K562 (cell line): ENCODE data around the gene ZFTA. TPM values are rescaled to one million over a fixed set of nuclear protein-coding genes. Genes with fewer than 3 reads are reported as not detected.

Experiments used
- ATAC-seq: fragments of 200-7000 bp; cut with Tn5 transposase; 3 replicates; pipeline ENCODE4 v1.9.1; 2020; ENCODE audit warnings: moderate library complexity
- BruUV-seq: library from RNA; stranded (reverse); fragments of 400-500 nt; replicated peaks from 2 replicates; lab custom pipeline; 2021; lab: Mats Ljungman, UMichigan
- CTCF ChIA-PET: fragments of 300-600 bp; formaldehyde crosslinking; extraction: SDS; loops from one replicate; lab custom pipeline; 2021; ENCODE audit warnings: low intra/inter-chr PET ratio; lab: Yijun Ruan, JAX
- POLR2A ChIA-PET: fragments of 300-600, 350-650 bp; sonication (Branson Sonifier 250); formaldehyde crosslinking; extraction: SDS; loops from one replicate; lab custom pipeline; 2021; ENCODE audit warnings: antibody characterized with exemption, inconsistent platforms; lab: Yijun Ruan, JAX
- DNase-seq, 4 experiments: peaks; one replicate each; pipeline versions ENCODE4 v3.0.0 to v3.0.0-alpha.2; 2011 to 2018; ENCODE audit warnings: low spot score in 3 of 4, mixed read lengths in 3 of 4; ENCODE audit errors: extremely low read depth in 1 of 4
- FAIRE-seq: peaks from 2 replicates; lab custom pipeline; 2011; peaks lifted over from hg19 to GRCh38; lab: Jason Lieb, UNC
- H2AFZ ChIP-seq: 2 replicates; pipeline ENCODE4 v1.6.0; 2011; ENCODE audit warnings: low read depth, low read length, control low read depth, inconsistent platforms
- H3K27ac ChIP-seq: fragments of 200-600 bp; 3 replicates; pipeline ENCODE4 v1.8.0; 2011; ENCODE audit warnings: low read depth, mild to moderate bottlenecking, control low read depth, inconsistent platforms, low read length, moderate library complexity, mixed read lengths; ENCODE audit errors: extremely low read depth
- H3K27me3 ChIP-seq, 2 experiments: fragments of 300-600 bp in 1 of 2; 2 replicates in 1 of 2; 3 replicates in 1 of 2; pipeline versions ENCODE4 v1.6.0 to v1.8.0; 2011; ENCODE audit warnings: inconsistent platforms in 2 of 2, low read length in 2 of 2, mild to moderate bottlenecking in 1 of 2, mixed read lengths in 1 of 2, moderate library complexity in 1 of 2; ENCODE audit not compliant: control insufficient read depth in 2 of 2, insufficient read depth in 2 of 2
- H3K36me3 ChIP-seq: fragments of 300-600 bp; 3 replicates; pipeline ENCODE4 v1.8.0; 2011; ENCODE audit warnings: mild to moderate bottlenecking, low read length, inconsistent platforms; ENCODE audit not compliant: control insufficient read depth, insufficient read depth
- H3K4me1 ChIP-seq, 2 experiments: fragments of 200-600 bp in 1 of 2; replicated peaks in 1 of 2; 2 replicates in 1 of 2; 3 replicates in 1 of 2; pipeline versions ENCODE4 v1.5.1 to v1.8.0; 2011; ENCODE audit warnings: inconsistent platforms in 2 of 2, low read length in 2 of 2, mild to moderate bottlenecking in 1 of 2, mixed read lengths in 1 of 2, moderate library complexity in 1 of 2; ENCODE audit not compliant: control insufficient read depth in 2 of 2, insufficient read depth in 2 of 2
- H3K4me2 ChIP-seq: 2 replicates; pipeline ENCODE4 v1.6.1; 2011; ENCODE audit warnings: low read length, control low read depth, inconsistent platforms, mixed read lengths; ENCODE audit not compliant: insufficient read depth
- H3K4me3 ChIP-seq: fragments of 200-600 bp; sonication (generic), shearing (Covaris generic); 2 replicates; pipeline ENCODE4 v1.5.1; 2016; ENCODE audit warnings: control low read depth, inconsistent platforms
- H3K79me2 ChIP-seq: fragments of 200-600 bp; 3 replicates; pipeline ENCODE4 v1.8.0; 2011; ENCODE audit warnings: low read length, inconsistent platforms; ENCODE audit not compliant: control insufficient read depth, insufficient read depth
- H3K9ac ChIP-seq, 2 experiments: 2 replicates each; pipeline versions ENCODE4 v1.6.0 to v1.6.1; 2011; ENCODE audit warnings: low read depth in 2 of 2, low read length in 2 of 2, control low read depth in 1 of 2, inconsistent platforms in 1 of 2, mild to moderate bottlenecking in 1 of 2, mixed read lengths in 1 of 2; ENCODE audit not compliant: insufficient read depth in 1 of 2
- H3K9me1 ChIP-seq: one replicate; pipeline ENCODE4 v1.6.0; 2011; ENCODE audit warnings: inconsistent platforms, mild to moderate bottlenecking, low read length, moderate library complexity; ENCODE audit not compliant: control insufficient read depth, insufficient read depth
- H3K9me3 ChIP-seq: replicated peaks from 2 replicates; pipeline ENCODE4 v1.5.1; 2011; ENCODE audit warnings: low read depth, low read length, inconsistent platforms; ENCODE audit not compliant: control insufficient read depth, insufficient read depth
- H4K20me1 ChIP-seq: replicated peaks from 2 replicates; pipeline ENCODE4 v1.6.1; 2011; ENCODE audit warnings: low read length, inconsistent platforms, mixed read lengths; ENCODE audit not compliant: control insufficient read depth, insufficient read depth
- CREB1 ChIP-seq, 2 experiments: sonication (generic) in 1 of 2; formaldehyde crosslinking in 1 of 2; IDR thresholded peaks; 2 replicates each; pipeline versions ENCODE4 v1.6.1 to v1.8.0; 2012 to 2022; ENCODE audit warnings: inconsistent platforms in 1 of 2, mild to moderate bottlenecking in 1 of 2, missing genetic modification reagents in 1 of 2, moderate library complexity in 1 of 2
- E2F8 ChIP-seq: fragments of 450-650 bp; IDR thresholded peaks from 2 replicates; pipeline ENCODE4 v1.7.1; 2018; ENCODE audit warnings: mild to moderate bottlenecking, low read depth; ENCODE audit not compliant: partially characterized antibody
- EZH2 ChIP-seq: IDR thresholded peaks from 2 replicates; pipeline ENCODE4 v1.6.1; 2012; ENCODE audit warnings: low read depth, mild to moderate bottlenecking, inconsistent platforms, low read length, borderline replicate concordance
- KLF1 ChIP-seq: fragments of 450-650 bp; IDR thresholded peaks from 2 replicates; pipeline ENCODE4 v1.6.1; 2016; ENCODE audit warnings: missing genetic modification characterization, missing compliant biosample characterization
- KLF16 ChIP-seq: IDR thresholded peaks from 2 replicates; pipeline ENCODE4 v1.6.1; 2016; ENCODE audit warnings: antibody characterized with exemption
- MEIS2 ChIP-seq: fragments of 450-650 bp; IDR thresholded peaks from 2 replicates; pipeline ENCODE4 v1.6.1; 2014; ENCODE audit warnings: mild to moderate bottlenecking; ENCODE audit not compliant: partially characterized antibody
- POLR3A ChIP-seq: IDR thresholded peaks from 2 replicates; pipeline ENCODE4 v1.6.1; 2011; ENCODE audit warnings: borderline replicate concordance, mild to moderate bottlenecking, moderate library complexity; ENCODE audit not compliant: insufficient read length, insufficient read depth; ENCODE audit errors: extremely low read depth
- RAD21 ChIP-seq, 2 experiments: fragments of 250-450 bp in 1 of 2; fragments of 450-650 bp in 1 of 2; sonication (Bioruptor Pico) in 1 of 2; formaldehyde crosslinking in 1 of 2; IDR thresholded peaks in 1 of 2; conservative IDR thresholded peaks in 1 of 2; 2 replicates each; pipeline versions ENCODE4 v1.4.0 to v1.8.0; 2020 to 2022; ENCODE audit warnings: mild to moderate bottlenecking in 2 of 2, moderate library complexity in 1 of 2
- RBFOX2 ChIP-seq: fragments of 200-400 bp; formaldehyde crosslinking; IDR thresholded peaks from 2 replicates; pipeline ENCODE4 v1.6.1; 2017; ENCODE audit warnings: low read depth, mild to moderate bottlenecking, low read length, moderate library complexity
- SMARCA5 ChIP-seq: fragments of 450-650 bp; IDR thresholded peaks from 2 replicates; pipeline ENCODE4 v1.6.1; 2016
- ZFP36 ChIP-seq: fragments of 150-350 bp; IDR thresholded peaks from 2 replicates; pipeline ENCODE4 v1.6.1; 2018; ENCODE audit warnings: low read length, low read depth; ENCODE audit not compliant: partially characterized antibody
- WGBS: fragments of 100-300 bp; shearing (Covaris generic); methylation state at CpG from one replicate; pipeline ENCODE4 v1.1.6; 2016; ENCODE audit warnings: low coverage, mixed read lengths; ENCODE audit not compliant: insufficient coverage; ENCODE audit errors: missing lambda C conversion rate; 5-methylcytosine and 5-hydroxymethylcytosine counted together
- in situ Hi-C: fragments of 300-500 bp; cut with MboI; formaldehyde crosslinking; loops from 4 replicates; pipeline ENCODE4 v1.15.0; 2018; ENCODE audit warnings: inconsistent platforms, mixed read lengths
- intact Hi-C: fragments of 100-400 bp; cut with micrococcal nuclease; formaldehyde crosslinking; loops from 2 replicates; pipeline ENCODE4 v1.14.2; 2022
- polyA plus RNA-seq, 8 experiments: library from polyadenylated mRNA; depleted of rRNA in 4 of 8; stranded (reverse) in 5 of 8; unstranded in 3 of 8; fragments of >200 nt; fragmentation: Nextera tagmentation in 2 of 8; fragmentation: Illumina TruSeq in 1 of 8; extraction: Ambion mirVana in 2 of 8; extraction: Trizol in 1 of 8; gene quantifications; 2 replicates each; pipeline versions ENCODE4 v1.2.1 to v1.2.3, GENCODE V29; 2011 to 2014; ENCODE audit warnings: inconsistent platforms in 1 of 8, missing spikeins in 1 of 8
- total RNA-seq, 7 experiments: library from RNA; depleted of rRNA in 6 of 7; stranded (reverse); fragments of >200 nt in 6 of 7; fragmentation: Illumina TruSeq in 2 of 7; extraction: Trizol in 2 of 7; gene quantifications; 2 replicates each; pipeline versions ENCODE4 v1.2.1 to v1.2.3, GENCODE V29; 2011 to 2021; ENCODE audit warnings: low replicate concordance in 1 of 7

The ZFTA gene
- total and polyA plus RNA-seq, 9 of the 15 experiments (the other 6 are each of a cell fraction or from before 2014, with no cell fraction given): 0.45 to 12.3 (median 2.9) TPM

GRCh38 chr11:63775191-63775590, 6.6 kb upstream of the ZFTA start:
- Histone ChIP-seq H3K9ac (no peak overlapping the region), H3K36me3 (no peaks in the 10 kb centered on the region), H3K27ac (no peak overlapping the region), H2AFZ (no peak overlapping the region), H3K4me2 (no peak overlapping the region), H3K4me1 (0 out of 5 replicates have a peak, but pooled peaks cover 0 to 1% of the 10 kb centered on the region in 2 experiments), H3K27me3 (no peaks in the 10 kb centered on the region), H3K79me2 (no peaks in the 10 kb centered on the region), H3K4me3 (no peak overlapping the region), H3K9me1 (no peaks in the 10 kb centered on the region), H4K20me1 (no peaks in the 10 kb centered on the region), H3K9me3 (no peaks in the 10 kb centered on the region)
- no TSS peak for BruUV-seq
- WGBS: 50% methylated on average over 3 of the region's 3 CpGs
- intact Hi-C loops (no loop called here), in situ Hi-C loops (no loop called here)
- POLR2A ChIA-PET: interaction anchor here (0.6 kb wide), 1 partner anchor 14 kb away, joined by 4 read pairs; no protein-coding TSS in a partner anchor
- DNase-seq (no peak), FAIRE-seq (no peak), ATAC-seq (no peak)
- CTCF ChIA-PET: no interaction called here
- TF ChIP-seq SMARCA5: no peak
- TF ChIP-seq KLF1 (tag): no peak
- no peak for TF ChIP-seq MEIS2
- TF ChIP-seq EZH2: no peak
- no peak for TF ChIP-seq RBFOX2
- no peak for TF ChIP-seq KLF16
- no peak for TF ChIP-seq ZFP36
- no peak for TF ChIP-seq RAD21 (CRISPR knock-in tag; conservative IDR thresholded peaks at IDR 0.05 in 1 of 2, IDR thresholded peaks at IDR 0.05 in 1 of 2)
- no peak for TF ChIP-seq CREB1 (IDR thresholded peaks at IDR 0.05)
- no peak for TF ChIP-seq CREB1 (CRISPR knock-in tag; IDR thresholded peaks at IDR 0.05)
- TF ChIP-seq POLR3A: no peak
- no peak for TF ChIP-seq E2F8
